Urinary bladder (tissue), 4 donors: Measurements from ENCODE around the gene SLC1A6. TPM values are rescaled to one million over a fixed set of nuclear protein-coding genes. Genes with fewer than 3 reads are reported as not detected.
"Not testable (repeated sequence)": the region's sequence is repeated elsewhere in the genome, so short reads cannot be mapped to it uniquely, and the experiment has no call there.

ENCODE experiments used
- DNase-seq: peaks from one replicate; pipeline ENCODE4 v3.0.0-alpha.2; 2015; ENCODE audit errors: extremely low spot score
- H3K27ac ChIP-seq: one replicate; pipeline ENCODE4 v1.5.1; 2013; ENCODE audit warnings: low read depth, mild to moderate bottlenecking, moderate library complexity
- H3K36me3 ChIP-seq: one replicate; pipeline ENCODE4 v1.6.1; 2013; ENCODE audit warnings: mild to moderate bottlenecking, moderate library complexity; ENCODE audit not compliant: insufficient read depth
- H3K4me1 ChIP-seq: one replicate; pipeline ENCODE4 v1.6.1; 2013; ENCODE audit warnings: mild to moderate bottlenecking, moderate library complexity; ENCODE audit not compliant: insufficient read depth
- H3K4me3 ChIP-seq: one replicate; pipeline ENCODE4 v1.5.1; 2013; ENCODE audit warnings: low read depth, low read length
- whole genome bisulfite sequencing: extraction: QIAGEN DNeasy Blood & Tissue Kit; methylation state at CpG from one replicate; pipeline ENCODE4 v1.1.7; 2013; 5-methylcytosine and 5-hydroxymethylcytosine counted together
- polyA plus RNA-seq: library from polyadenylated mRNA; stranded (reverse); fragments of 200-250 nt; gene quantifications from one replicate; pipeline ENCODE4 v1.2.3, GENCODE V29; 2013
- total RNA-seq: library from RNA; depleted of rRNA; stranded (reverse); fragments of >200 nt; gene quantifications from one replicate; pipeline ENCODE4 v1.2.3, GENCODE V29; 2014
- donor health status: healthy with polysubstance abuse.
- donor health status: healthy.

Gene SLC1A6
- total and polyA plus RNA-seq, 2 donors, result not detected

GRCh38 chr19:14978161-14978776, 1.4 kb downstream of the SLC1A6 start:
- no peaks in the 10 kb centered on the region for H3K36me3 ChIP-seq
- H3K27ac ChIP-seq, result no peak overlapping the region
- no peak overlapping the region for H3K4me3 ChIP-seq
- DNase-seq, result no peak
- H3K4me1 ChIP-seq, result no peaks in the 10 kb centered on the region
- WGBS, result 58% methylated on average over 6 of the region's 6 CpGs

GRCh38 chr19:14977128-14977527, 2.5 kb downstream of the SLC1A6 start:
- no peak for DNase-seq
- no peaks in the 10 kb centered on the region for H3K36me3 ChIP-seq
- no peaks in the 10 kb centered on the region for H3K4me1 ChIP-seq
- H3K4me3 ChIP-seq, result no peak overlapping the region
- 52% methylated on average over 5 of the region's 5 CpGs for WGBS
- no peak overlapping the region for H3K27ac ChIP-seq

- Histone ChIP-seq H3K4me1 (no peaks in the 10 kb centered on the region), H3K4me3 (no peak overlapping the region), H3K27ac (no peak overlapping the region), H3K36me3 (no peaks in the 10 kb centered on the region)
- DNase-seq, result no peak
- whole genome bisulfite sequencing, result 64% methylated on average over 4 of the region's 4 CpGs
These were observed 5.2 kb downstream of the SLC1A6 start for GRCh38 chr19:14974488-14974887.

DNA sequence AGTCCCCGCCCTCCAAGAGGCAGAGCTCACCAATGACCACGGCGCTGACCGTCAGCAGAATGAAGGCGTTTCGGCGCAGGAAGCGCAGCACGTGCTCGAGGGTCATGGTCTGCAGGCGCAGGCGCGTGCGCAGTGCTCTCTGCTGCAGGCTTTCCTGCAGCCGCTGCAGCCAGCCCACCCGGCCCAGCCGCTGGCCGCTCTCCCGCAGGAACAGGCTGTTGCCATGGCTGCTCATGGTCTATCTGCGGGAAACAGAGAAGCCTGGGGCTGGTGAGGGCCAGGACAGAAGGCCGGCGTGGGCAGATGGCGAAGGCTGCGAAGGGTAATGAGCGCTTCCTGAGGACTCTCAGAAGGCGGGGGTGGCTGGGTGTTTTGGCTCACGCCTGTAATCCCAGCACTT, 7.0 kb downstream of the SLC1A6 start:
- H3K36me3 ChIP-seq, result no peaks in the 10 kb centered on the region
- DNase-seq, result no peak
- H3K4me3 ChIP-seq, result no peak overlapping the region
- no peaks in the 10 kb centered on the region for H3K4me1 ChIP-seq
- no peak overlapping the region for H3K27ac ChIP-seq
- WGBS, result 85% methylated on average over 27 of the region's 27 CpGs

DNA sequence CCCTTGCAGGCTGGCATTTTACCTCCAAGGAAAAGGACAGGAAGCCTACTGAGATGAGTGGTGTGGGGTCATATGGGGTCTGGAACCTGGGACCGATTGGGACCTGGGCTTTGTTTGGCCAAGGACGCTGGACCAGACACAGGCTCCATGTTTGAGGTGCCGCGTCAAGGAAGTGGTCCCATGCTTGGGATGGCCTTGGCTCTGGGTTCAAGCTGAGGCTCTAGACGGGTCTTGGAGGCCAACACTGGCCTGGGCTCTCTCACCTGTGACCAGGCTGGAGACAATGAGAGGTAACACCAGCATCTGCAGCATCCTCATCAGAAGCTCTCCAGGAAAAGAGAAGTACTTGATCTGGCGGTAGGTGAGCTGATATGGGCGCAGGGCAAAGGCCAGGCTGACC, 8.2 kb downstream of the SLC1A6 start:
- H3K4me1 ChIP-seq, result no peaks in the 10 kb centered on the region
- WGBS, result 76% methylated on average over 7 of the region's 7 CpGs
- no peak overlapping the region for H3K27ac ChIP-seq
- H3K36me3 ChIP-seq, result no peaks in the 10 kb centered on the region
- DNase-seq, result no peak
- H3K4me3 ChIP-seq, result no peak overlapping the region

DNA sequence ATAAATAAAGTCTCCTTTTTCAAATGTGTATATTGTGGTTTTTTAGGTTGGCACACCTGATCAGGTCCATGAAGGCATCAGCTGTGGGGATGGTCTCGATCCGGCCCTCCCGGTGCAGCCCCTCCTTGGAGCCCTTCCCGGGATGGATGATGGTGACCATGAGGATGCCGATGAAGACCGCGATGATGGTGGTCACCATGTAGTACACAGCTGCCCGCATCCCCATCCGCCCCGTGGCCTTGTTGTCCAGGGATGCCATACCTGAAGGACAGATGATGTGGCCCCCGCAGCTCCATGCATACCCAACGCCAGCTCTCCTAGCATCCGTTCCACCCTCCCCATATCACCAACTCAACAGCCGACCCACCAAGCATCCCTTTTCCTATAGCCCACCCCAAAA, 11.4 kb downstream of the SLC1A6 start:
- Histone ChIP-seq H3K4me3 (no peak overlapping the region), H3K27ac (no peak overlapping the region), H3K4me1 (no peaks in the 10 kb centered on the region), H3K36me3 (no peaks in the 10 kb centered on the region)
- 96% methylated on average over 14 of the region's 14 CpGs for WGBS
- no peak for DNase-seq

- no peak for DNase-seq
- no peak overlapping the region for H3K4me3 ChIP-seq
- WGBS, result 91% methylated on average over 24 of the region's 24 CpGs
- no peak overlapping the region for H3K27ac ChIP-seq
- H3K36me3 ChIP-seq, result no peaks in the 10 kb centered on the region
- no peaks in the 10 kb centered on the region for H3K4me1 ChIP-seq
These were observed 17.5 kb downstream of the SLC1A6 start for GRCh38 chr19:14961956-14962685.

- H3K36me3 ChIP-seq, result no peaks in the 10 kb centered on the region
- WGBS, result 0% methylated on average over 1 of the region's 1 CpG
- DNase-seq, result no peak
- H3K4me3 ChIP-seq, result no peak overlapping the region
- H3K27ac ChIP-seq, result no peak overlapping the region
- no peaks in the 10 kb centered on the region for H3K4me1 ChIP-seq
These were observed 20.4 kb downstream of the SLC1A6 start for GRCh38 chr19:14959263-14959662.

GRCh38 chr19:14957464-14957863, 22.2 kb downstream of the SLC1A6 start:
- WGBS, result 88% methylated on average over 3 of the region's 3 CpGs
- Histone ChIP-seq H3K4me3 (no peak overlapping the region), H3K36me3 (no peaks in the 10 kb centered on the region), H3K4me1 (no peaks in the 10 kb centered on the region), H3K27ac (no peak overlapping the region)
- no peak for DNase-seq

GRCh38 chr19:14954071-14954655, 25.5 kb downstream of the SLC1A6 start:
- no peaks in the 10 kb centered on the region for H3K36me3 ChIP-seq
- no peak for DNase-seq
- no peak overlapping the region for H3K27ac ChIP-seq
- no peaks in the 10 kb centered on the region for H3K4me1 ChIP-seq
- 25% methylated on average over 24 of the region's 24 CpGs for WGBS
- no peak overlapping the region for H3K4me3 ChIP-seq

GRCh38 chr19:14952767-14953166, 26.9 kb downstream of the SLC1A6 start:
- H3K27ac ChIP-seq, result no peak overlapping the region
- H3K36me3 ChIP-seq, result no peaks in the 10 kb centered on the region
- 77% methylated on average over 11 of the region's 11 CpGs for WGBS
- H3K4me3 ChIP-seq, result no peak overlapping the region
- H3K4me1 ChIP-seq, result no peaks in the 10 kb centered on the region
- no peak for DNase-seq

DNA sequence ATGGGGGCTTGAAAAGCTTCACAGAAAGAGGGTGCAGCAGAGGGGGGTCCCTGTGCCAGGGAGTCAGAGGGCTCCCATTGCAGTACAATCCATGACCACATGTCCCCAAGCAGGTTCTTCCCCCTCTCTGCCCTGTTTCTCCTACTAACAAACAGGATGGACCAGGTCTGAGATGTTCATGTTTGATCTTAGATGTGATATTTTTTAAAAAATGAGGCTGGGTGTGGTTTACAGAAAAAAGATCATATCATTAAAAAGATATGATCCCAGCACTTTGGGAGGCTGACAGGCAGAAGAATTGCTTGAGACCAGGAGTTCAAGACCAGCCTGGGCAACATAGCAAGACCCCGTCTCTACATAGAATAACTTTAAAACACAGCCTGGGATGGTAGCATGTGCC, 29.2 kb downstream of the SLC1A6 start:
- no peaks in the 10 kb centered on the region for H3K4me1 ChIP-seq
- no peaks in the 10 kb centered on the region for H3K36me3 ChIP-seq
- DNase-seq, result no peak
- WGBS, result 85% methylated on average over 1 of the region's 1 CpG
- H3K4me3 ChIP-seq, result no peak overlapping the region
- no peak overlapping the region for H3K27ac ChIP-seq

GRCh38 chr19:14949876-14950275, 29.8 kb downstream of the SLC1A6 start:
- 59% methylated on average over 8 of the region's 8 CpGs for WGBS
- Histone ChIP-seq H3K36me3 (no peaks in the 10 kb centered on the region), H3K4me1 (no peaks in the 10 kb centered on the region), H3K4me3 (no peak overlapping the region), H3K27ac (no peak overlapping the region)
- no peak for DNase-seq

DNA sequence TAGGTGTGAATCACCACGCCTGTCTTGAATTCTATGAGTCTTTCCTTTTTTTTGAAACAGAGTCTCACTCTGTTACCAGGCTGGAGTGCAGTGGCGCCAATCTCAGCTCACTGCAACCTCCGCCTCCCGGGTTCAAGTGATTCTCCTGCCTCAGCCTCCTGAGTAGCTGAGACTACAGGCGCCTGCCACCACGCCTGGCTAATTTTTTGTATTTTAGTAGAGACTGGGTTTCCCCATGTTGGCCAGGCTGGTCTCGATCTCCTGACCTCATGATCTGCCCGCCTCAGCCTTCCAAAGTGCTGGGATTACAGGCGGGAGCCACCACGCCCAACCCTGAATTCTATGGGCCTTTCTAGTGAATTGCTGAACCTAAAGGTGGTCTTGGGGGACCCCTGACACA, 30.3 kb downstream of the SLC1A6 start:
- not testable (repeated sequence) for DNase-seq, H3K4me3 ChIP-seq, H3K4me1 ChIP-seq, H3K27ac ChIP-seq, H3K36me3 ChIP-seq
- WGBS, result 88% methylated on average over 10 of the region's 10 CpGs
